GM18508 (cell line): ENCODE results near the gene RNF25.

Source experiments
- ATAC-seq: cut with Tn5 transposase; IDR thresholded peaks from one replicate; pipeline ENCODE4 v1.9.1; 2021; ENCODE audit warnings: moderate number of reproducible peaks; ENCODE audit not compliant: insufficient read depth, unreplicated experiment

RNF25 gene

DNA sequence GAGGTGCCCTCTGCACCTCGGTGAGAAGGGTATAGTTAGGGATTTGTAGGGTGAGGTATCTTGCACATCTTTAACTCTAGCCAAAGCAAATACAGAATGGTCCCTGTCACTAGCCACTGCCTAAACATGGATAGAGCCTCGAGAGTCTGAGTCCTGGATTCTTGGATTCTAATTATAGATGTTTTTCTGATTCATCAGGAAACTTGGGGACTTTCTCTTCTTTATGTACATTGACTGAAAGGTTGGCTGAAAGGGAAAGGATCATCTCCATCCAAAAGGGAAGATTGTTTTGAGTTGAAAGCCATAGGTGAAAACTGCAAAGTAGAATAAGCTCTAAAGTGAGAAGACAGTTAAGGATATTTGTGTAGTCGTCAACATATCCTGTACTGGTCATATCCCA lies 8.3 kb upstream of the RNF25 start:
- no peak for ATAC-seq

DNA sequence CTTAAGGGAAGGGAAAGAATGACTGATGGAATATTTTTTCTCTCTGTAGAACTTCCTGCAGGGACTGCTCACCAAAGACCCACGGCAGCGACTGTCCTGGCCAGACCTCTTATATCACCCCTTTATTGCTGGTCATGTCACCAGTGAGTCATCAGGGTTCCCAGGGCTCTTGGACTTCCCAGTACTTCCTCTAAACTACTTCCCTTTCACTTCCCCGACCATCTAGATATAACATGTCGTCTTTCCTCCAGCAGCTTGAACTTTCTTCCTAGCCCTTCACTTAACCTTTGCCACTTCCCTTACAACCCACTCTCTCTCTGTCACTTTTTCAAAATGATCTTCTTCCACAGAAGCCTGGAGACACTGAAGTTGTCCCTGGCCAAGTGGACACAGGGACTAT lies 7.3 kb upstream of the RNF25 start:
- ATAC-seq, result no peak

DNA sequence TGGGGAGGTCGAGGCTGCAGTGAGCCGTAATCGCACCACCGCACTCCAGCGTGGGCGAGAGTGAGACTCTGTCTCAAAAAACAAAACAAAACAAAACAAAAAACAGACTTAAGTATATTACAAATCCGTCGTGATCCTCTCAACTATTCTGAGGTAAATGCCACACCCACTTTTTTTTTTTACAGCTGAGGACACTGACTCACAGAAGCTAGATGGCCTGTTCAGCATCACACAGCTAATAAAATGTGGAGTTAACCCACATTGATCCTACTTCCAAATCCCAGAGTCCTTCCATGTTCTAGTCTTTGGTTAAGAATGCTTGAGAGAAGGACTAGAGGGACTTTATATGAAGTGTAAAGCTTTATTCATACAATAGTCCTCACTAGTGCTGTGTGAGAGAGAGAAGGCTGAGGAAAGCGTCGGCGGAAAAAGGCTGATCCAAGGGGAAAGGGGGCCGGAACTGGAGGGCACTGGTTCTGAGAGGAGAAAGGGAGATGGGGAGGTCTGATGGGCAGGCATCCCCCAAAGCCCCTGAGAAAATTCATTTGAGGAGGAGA lies 627 bp downstream of the RNF25 start:
- ATAC-seq, result no peak

DNA sequence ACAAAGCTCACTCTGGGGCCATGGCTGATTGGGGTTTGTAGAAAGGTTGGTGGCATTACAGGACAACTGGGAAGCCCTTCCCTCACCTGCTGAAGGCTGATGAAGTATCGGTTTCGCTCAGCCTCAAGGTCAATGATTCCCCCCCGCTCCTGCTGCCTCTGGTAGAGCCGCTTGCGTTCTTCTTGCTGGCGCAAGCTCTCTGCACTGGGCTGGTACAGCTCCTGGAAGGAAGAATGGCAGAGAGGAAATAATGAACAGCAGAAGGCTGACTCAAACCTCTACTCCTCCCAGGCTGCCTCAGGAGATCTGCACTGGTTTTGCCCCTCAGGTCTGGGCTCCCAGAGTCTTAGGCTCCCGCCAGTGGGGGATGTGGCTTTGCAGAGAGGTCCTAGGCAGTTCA lies 7.1 kb downstream of the RNF25 start:
- no peak for ATAC-seq

DNA sequence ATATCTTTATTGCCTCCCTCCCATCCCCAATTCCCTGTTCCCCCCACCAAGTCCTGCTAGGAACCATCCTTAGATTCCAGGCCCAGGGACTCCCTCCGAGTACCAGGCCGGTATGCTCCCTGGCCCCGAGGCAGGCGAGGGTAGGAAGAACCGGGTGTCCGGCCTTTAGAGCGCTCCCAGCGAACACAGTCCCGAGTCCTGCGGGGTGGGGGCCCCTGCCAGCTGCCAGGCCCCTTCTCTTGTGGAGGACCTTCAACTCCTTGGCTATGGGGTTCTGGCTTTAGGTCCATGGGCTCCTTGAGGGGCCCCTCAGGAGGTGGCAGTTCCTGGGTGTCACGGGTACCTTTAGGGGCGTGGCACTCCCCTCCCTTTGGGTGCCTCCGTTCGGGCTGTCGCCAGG lies 7.9 kb downstream of the RNF25 start:
- ATAC-seq, result no peak

DNA sequence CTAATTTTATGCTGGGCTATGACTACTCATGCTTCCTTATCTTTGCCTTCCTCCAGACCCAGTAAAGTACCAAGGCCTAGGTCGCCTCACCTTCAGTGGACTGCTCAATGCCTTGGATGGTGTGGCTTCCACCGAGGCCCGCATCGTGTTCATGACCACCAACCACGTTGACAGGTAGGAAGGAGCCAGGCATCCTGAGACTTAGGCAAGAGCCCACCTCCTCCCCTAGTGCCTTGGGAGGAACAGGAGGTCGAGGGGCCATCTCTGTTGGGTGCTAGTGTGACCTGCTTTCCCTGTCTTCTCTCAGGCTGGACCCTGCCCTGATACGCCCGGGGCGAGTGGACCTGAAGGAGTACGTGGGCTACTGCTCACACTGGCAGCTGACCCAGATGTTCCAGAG lies 9.0 kb downstream of the RNF25 start:
- no peak for ATAC-seq

DNA sequence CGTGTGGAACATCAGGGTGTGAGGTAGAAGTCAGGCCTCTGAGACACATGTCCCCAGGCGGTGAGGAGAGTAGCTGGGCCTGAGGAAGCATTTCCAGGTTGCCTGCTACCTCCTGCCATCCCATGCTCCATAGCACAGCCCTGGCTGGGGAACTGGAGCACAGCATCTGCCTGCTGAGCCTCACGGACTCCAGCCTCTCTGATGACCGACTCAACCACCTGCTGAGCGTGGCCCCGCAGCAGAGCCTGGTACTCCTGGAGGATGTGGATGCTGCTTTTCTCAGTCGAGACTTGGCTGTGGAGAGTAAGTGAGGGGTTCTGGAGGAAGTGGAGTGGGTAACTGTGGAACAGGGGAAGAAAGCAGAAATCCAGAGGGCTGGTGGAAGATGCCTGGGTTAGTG lies 9.4 kb downstream of the RNF25 start:
- ATAC-seq, result no peak

DNA sequence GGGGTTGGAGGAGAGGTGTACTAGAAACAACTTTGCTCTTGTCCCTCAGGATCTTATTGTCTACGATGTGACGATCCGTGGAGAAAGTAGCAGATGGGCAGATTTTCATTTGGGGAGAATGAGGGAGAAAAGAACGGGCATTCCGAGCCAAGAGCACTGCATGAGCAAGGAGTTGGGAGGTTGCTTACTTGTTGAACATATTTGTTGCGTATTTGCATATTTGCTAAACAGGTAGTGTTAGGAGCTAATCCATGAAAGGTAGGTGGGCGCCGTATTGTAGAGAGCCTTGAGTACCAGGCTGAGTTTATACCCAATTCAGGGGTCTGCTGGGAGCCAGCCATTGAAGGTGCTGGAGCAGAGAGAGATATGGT lies 11.8 kb downstream of the RNF25 start:
- ATAC-seq, result no peak

DNA sequence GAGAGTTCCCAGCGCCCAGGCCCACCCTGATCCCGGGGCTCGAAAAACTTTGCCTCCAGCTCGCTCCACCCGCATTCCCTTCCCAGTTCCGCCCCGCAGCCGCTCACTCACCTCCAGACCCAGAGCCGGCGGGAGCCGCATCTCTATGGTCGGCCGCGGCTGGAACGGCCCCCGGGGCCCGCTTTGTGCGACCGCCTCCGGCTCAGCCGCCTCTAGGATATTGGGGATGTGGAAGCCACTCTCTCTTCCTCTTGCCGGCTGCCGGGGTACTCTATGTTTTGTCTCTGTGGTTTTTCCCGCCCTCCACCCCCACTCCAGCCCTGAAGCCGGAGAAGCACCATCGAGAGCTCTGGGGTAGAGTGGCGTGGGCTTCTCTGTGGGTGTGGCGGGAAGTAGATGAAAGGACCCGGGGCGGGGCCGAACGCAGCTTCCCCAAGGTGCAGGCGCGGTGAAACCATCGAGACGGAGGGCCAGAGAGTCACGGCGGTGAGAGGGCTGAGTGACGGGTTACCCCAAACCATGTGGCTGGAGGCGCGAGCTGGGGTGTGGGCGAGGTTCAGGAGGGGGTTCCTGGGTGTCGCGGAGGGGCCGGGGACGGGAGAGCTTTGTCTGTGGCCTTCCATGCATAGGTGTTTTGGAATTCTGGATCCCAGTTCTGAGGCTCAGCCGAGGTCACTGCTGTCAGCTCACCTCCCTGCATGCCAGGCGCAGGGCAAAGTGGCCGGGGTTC lies 12.4 kb downstream of the RNF25 start, which contains the start of the genes BCS1L and ZNF142:
TSS of gene BCS1L (plus strand) at position 426 of the 730 bp plus-strand sequence. CDS start 1,305 bp downstream, outside the sequence.
TSS of gene ZNF142 (minus strand) at position 366 of the 730 bp plus-strand sequence. CDS start 3,194 bp downstream, outside the sequence.
- ATAC-seq, result peak; percentile 60

DNA sequence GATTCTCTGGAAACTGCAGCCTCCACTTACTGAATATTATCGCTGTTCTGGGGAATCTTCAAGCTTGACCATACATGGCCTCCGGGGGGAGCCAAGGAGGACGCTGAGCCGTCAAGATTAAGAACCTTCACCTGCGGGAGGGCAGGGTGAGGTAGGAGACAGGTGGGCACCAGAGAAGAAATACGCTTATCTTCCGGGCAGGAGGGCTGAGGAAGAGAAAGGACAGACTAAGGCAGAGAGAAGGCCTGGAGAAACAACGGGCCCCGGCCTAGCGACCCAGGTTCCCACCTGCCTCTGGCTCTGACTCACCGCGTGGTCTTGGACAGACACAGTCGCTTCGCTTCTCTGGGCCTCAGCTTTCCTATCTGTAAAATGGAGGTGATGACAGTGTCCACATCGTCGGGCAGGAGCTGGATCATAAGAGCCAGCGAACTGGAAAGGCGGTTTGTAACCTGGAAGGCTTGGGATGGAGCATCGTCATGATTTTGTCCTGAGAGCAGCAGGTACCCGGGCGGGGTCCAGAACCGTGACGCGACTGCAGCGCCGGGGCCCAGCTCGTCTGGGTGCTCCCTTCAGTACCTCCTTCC lies 13.0 kb downstream of the RNF25 start:
- ATAC-seq, result no peak

DNA sequence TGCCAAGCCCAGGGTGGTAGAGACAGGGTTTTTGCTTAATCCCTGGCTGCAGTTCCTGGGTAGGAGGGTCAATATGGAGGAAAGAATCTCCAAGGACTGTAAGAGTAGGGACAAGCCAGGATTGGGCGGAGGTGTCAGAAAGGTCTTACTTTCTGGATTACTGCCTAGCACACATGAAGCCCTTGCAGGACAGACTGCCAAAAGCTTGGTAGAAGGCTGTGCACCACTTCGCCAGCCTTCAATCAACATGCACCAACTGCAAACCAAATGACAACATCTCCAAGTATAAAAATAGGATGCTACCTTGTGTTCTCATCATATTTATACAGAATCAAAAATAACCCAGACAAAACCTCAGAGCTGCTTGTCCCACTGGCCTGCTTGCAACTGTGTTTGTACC lies 16.1 kb downstream of the RNF25 start:
- no peak for ATAC-seq

DNA sequence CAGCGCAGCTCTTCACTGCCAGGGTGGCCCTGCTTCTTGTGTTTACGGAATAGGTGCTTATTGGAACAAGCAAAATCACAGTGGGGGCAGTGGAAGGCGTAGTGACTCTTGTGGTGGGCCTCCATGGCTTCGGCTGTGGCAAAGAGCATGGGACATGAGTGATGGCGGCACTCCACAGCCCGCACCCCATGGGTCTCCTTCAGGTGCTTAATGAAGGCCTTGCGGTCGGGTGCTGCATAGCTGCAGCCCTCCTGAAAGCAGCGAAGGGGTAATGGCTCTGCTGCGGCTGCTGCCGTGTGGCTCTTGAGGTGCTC lies 23.1 kb downstream of the RNF25 start:
- ATAC-seq, result no peak

DNA sequence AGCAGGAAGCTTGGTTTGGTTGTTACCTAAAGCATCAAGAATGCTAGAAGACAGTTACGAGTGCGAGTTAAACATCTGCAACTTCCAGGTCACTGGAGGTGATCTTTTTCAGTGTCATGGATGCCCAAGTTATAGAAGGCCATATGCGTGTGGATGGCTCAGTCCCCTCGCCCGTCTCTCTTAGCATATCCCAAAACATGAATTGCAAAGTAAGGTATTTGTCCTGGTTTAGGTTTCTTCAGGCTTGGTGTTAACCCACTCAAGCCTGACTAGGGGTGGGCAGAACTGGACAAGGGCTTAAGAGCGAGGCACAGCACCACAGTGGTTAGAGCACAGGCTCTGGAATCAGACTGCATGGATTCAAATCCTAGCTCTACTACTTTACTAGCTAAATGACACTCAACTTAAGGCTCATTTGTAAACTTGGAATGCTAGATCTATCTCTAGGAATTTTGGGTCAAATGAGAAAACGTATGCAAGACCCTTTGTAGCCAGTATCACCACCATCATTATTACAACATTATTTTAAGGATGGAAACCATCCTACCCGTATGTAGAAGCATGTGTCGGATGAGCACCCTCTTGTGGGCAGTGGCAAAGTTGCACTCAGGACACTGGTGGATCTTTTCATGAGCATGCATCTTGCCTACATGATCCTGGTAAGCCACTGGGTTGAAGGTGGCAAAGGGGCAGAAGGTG lies 23.6 kb downstream of the RNF25 start:
- no peak for ATAC-seq

DNA sequence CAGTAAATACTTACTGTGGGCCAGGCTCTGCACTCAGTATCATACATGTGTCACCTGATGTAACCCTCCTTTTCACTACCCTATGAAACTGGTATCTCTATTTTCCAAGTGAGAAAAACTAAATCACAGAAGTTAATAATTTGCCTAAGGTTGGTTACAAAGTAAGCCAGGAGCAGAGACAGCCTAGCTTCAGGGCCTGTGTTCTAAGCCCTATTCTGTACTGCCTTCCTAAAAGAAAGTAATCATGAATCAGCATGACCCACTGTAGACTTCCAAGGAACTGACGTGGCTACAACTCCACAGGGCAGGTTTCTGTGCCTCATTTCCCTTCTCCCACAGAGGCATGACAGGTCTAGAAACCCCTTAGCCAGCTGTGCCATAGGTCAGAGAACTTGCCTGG lies 26.7 kb downstream of the RNF25 start:
- ATAC-seq, result peak; percentile 68

DNA sequence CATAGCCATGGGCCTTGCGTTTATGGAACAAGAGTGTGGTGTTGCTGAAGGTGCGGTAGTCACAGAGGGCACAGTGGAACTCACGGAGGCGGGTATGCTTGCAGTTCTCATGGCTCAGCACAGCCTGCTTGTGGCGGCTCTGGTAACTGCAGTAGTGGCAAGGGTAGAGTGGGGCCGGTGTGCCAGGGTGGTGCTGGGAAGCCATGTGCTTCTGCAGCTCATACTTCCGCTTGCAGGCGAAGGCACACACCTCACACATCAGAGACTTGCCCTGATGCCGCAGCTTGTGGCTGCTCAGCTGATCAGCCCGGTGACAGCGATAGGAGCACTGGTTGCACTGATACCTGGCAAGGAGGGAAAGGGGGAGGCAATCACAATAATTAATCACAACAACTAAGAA lies 27.1 kb downstream of the RNF25 start:
- no peak for ATAC-seq

DNA sequence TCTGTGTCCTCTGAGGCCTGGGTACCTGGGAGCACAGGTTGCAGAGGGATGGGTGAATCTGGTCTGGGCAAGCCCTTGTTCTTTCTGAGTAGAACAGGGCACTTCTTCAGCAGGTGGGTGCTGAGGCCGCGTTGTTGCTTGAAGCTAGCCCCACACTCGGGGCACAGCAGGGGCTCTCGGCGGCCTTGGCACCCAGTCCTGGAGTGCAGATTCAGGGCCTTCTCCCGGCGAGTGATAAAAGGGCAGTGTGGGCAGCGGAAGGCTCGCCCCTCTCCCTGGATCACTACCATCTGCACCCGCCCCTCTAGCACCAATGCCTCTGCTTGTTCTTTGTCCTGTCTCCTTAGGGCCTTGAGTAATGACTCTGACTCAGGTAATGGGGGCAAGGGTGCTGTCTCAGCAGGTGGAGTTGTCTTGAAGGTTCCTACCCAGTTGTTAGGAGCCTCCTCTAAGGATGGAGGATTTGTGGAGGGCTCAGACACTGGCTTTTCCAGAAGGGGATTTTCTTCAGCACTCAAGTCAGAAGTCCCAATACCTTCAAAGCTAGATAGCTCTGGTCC lies 28.0 kb downstream of the RNF25 start:
- ATAC-seq, result no peak

DNA sequence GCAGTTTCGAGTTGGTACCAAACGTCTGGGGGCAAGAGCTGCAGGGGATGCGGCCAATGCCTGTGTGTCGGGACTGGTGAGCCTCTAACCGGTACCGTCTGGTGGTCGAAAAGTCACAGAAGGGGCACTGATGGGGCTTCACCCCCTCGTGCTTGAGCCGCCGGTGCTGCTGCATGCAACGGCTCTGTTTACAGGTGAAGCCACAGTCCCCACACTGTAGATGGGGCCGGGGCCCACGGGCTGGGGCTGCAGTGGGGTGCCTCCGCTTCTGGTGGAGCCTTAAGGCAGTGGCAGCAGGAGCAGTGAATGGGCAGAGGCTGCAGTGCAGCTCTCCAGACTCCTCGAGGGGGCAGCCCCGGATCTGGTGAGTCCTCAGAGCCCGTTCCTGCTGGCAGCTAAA lies 29.0 kb downstream of the RNF25 start:
- no peak for ATAC-seq

DNA sequence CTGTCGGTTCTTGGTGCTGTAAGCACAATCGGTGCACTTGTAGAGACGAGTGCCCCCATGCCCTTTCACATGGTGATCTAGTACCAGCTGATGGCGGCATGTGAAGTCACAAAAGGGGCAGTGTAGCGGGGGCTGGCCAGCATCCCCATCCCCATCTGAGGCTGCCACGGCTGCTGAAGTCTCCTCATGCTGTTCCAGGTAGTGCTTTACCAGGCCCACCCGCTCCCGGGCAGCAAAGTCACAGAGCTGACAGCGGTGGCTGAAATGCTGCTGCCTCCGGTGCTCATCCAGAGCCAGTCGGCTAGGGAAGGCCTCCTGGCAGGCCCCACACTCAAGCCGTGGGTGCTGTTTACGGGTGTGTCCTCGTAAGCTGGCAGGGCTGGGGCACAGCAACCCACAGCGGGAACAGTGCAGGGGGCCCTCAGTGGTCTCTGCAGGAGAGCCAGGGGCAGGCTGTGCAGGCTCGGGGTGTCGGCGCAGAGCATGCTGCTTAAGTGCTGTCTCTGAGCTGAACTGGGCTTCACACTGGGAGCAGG lies 29.6 kb downstream of the RNF25 start:
- no peak for ATAC-seq

DNA sequence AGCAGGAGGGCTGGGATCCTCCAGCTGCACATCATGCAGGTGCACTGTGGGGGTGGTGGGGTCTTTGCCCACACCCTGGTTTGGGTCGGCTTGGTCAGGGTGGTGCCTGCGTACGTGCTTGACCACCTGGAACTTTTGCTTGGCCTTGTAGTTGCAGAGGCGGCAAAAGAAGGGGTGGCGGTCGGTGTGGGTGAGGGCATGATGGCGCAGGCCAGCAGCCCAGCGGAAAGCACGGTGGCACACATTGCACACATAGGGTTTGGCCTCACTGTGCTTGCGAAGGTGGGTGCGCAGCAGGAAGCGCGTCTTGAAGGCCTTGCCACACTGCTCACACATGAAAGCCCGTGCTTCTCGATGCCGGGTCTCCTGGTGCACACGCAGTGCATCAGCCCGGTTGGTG lies 33.4 kb downstream of the RNF25 start:
- no peak for ATAC-seq

DNA sequence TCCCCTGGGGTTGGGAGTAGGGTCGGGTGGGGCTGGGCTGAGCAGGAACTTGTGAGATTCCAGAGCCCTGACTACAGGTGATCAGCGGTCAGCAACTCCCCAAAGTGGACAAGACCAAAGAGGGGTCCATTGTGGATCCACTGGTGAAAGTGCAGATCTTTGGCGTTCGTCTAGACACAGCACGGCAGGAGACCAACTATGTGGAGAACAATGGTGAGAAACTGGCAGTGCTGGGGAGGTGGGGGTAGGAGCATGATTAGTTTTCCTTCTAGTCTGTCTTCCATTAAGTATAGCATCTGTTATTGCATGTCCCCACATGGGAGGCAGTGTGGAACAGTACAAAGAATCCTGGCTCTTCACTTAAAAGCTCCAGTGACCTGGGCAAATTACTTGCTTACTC lies 36.1 kb downstream of the RNF25 start:
- no peak for ATAC-seq

DNA sequence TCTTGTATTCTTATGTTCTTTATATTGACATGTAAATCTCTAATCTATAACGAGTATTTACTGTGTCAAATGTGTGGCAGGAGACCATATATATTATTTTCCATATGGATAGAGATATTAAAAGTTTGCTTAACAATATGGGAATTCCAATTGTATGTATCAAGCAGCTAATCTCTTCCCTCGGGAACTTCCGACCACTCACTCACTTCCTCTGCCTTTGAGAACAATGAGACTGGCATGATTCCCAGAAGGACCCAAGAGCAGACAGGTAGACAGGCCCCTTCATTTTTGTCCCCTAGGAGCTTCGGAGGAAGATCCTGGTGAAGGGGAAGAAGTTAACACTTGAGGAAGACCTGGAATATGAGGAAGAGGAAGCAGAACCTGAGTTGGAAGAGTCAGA lies 40.0 kb downstream of the RNF25 start:
- no peak for ATAC-seq
